ENCODE results near the gene SLC43A1. TPM values are rescaled to one million over a fixed set of nuclear protein-coding genes. Genes with fewer than 3 reads are reported as not detected.
"Not testable (repeated sequence)": the region's sequence is repeated elsewhere in the genome, so short reads cannot be mapped to it uniquely, and the experiment has no call there.

SLC43A1 gene
- polyA plus RNA-seq, 1 donor, result 16.0 TPM

DNA sequence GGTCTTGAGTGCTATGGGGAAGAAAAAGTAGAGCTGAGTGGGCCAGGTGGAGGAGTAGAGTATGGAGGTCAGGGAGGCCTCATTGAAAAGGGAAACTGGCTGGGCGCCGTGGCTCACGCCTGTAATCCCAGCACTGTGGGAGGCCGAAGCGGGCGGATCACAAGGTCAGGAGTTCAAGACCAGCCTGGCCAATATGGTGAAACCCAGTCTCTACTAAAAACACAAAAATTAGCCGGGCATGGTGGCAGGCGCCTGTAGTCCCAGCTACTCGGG is 70.4 kb downstream of the SLC43A1 start:
- not testable (repeated sequence) for H3K4me1 ChIP-seq (ENCODE audit: control insufficient read depth, insufficient read depth, low read length); H3K9me3 ChIP-seq (ENCODE audit: control insufficient read depth, low read depth, low read length); DNase-seq; H3K27me3 ChIP-seq (ENCODE audit: control insufficient read depth, insufficient read depth, low read length); H3K4me3 ChIP-seq (ENCODE audit: low read length); H3K36me3 ChIP-seq (ENCODE audit: control insufficient read depth, insufficient read depth, low read length)
- no CpG with 5 or more reads among the region's 9 CpGs for WGBS (ENCODE audit: insufficient coverage, low lambda C conversion rate)
- peak overlapping the region; percentile 49 for H3K27ac ChIP-seq (ENCODE audit: low read length)

DNA sequence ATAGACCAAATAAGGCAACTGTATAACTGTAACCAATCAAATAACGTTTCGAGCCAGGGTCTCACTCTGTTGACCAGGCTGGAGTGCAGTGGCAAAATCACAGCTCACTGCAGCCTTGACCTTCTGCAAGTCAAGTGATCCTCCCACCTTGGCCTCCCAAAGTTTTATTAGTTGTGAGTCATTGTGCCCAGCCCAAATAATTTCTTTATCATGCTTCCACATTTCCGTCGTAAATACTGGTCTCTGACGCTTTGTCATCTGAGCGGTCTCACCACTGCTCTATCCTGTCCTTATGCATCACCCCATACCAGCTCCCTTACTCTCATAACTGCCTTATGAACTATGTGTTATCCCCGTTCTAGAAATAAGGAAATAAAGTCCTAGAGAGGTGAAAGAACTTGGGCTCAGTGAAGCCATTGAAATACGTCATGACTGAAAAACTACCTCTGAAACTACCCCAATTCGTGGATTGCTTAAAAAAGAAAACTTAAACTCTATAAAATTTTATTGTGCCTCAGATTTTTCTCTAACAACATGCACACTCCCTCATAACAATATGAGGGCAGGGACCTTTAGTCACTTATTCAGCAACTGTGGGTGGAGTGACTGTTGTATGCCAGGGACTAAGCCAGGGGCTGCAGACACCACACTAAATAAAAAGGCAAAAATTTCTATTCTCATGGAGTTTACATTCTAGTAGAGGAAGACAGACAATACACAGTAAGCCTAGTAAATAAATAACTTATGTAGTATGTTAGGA is 71.0 kb downstream of the SLC43A1 start:
- WGBS (ENCODE audit: insufficient coverage, low lambda C conversion rate), result 29% methylated on average over 3 of the region's 9 CpGs
- peak in 1 of 2 donors; percentile 65 for DNase-seq

DNA sequence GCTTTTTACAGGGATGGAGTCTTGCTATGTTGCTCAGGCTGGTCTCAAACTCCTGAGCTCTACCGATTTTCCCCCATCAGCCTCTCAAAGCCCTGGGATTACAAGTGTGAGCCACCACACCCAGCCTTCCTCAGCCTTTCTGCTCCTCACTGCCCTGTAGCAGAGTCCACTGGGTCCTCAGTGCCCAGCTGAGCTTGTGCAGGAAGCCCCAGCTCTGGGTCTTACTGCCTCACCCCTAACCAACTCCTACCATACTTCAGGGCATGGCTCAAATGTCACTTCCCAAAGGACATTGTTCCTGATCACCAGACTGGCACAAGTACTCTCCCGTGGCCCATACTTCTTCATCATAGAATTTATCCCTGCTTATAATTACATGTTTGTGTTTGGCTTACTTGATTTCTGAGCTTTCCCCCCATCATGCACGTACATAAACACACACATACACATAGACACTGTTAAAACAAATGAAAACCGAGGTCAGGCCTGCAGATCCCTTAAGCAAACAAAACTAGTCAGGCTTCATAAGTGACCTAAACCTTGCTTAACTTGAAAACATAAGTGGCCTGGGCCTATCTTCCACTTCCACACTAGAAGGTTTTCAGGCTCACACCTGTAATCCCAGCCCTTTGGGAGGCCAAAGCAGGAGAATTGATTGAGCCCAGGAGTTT is 74.6 kb downstream of the SLC43A1 start:
- Histone ChIP-seq H3K4me3 (ENCODE audit: low read length) (no peak overlapping the region), H3K36me3 (ENCODE audit: control insufficient read depth, insufficient read depth, low read length) (no peaks in the 10 kb centered on the region), H3K4me1 (ENCODE audit: control insufficient read depth, insufficient read depth, low read length) (peaks cover 16% of the 10 kb centered on the region), H3K27me3 (ENCODE audit: control insufficient read depth, insufficient read depth, low read length) (no peaks in the 10 kb centered on the region), H3K9me3 (ENCODE audit: control insufficient read depth, low read depth, low read length) (no peaks in the 10 kb centered on the region), H3K27ac (ENCODE audit: low read length) (no peak overlapping the region)
- no CpG with 5 or more reads among the region's 4 CpGs for WGBS (ENCODE audit: insufficient coverage, low lambda C conversion rate)
- no peak for DNase-seq

More for the DNA sequence above, 71.0 kb downstream of the SLC43A1 start:
- Histone ChIP-seq H3K27ac (ENCODE audit: low read length) (peak overlapping the region; percentile 49), H3K4me3 (ENCODE audit: low read length) (no peak overlapping the region), H3K4me1 (ENCODE audit: control insufficient read depth, insufficient read depth, low read length) (peaks cover 5% of the 10 kb centered on the region), H3K36me3 (ENCODE audit: control insufficient read depth, insufficient read depth, low read length) (no peaks in the 10 kb centered on the region), H3K9me3 (ENCODE audit: control insufficient read depth, low read depth, low read length) (no peaks in the 10 kb centered on the region), H3K27me3 (ENCODE audit: control insufficient read depth, insufficient read depth, low read length) (no peaks in the 10 kb centered on the region)

DNA sequence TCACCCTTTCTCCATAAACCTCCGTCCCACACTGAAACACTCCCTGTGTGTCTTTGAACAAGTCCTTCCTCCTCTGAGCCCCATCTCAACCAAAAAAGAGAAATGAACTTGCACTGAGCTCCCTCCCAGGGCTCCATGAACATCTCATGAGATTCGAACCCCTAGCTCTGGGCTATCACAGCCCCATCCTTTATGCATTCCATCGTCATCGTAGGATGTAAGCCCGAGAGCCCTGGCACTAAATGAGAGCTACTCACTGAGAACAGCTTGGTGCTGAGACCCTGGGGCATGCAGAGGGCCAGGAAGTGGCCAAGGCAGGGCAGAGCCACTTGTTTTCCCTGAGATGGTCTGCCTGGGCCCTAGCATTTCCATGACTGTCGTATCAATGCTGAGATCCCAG is 75.7 kb downstream of the SLC43A1 start:
- no peak overlapping the region for H3K4me3 ChIP-seq (ENCODE audit: low read length)
- H3K9me3 ChIP-seq (ENCODE audit: control insufficient read depth, low read depth, low read length), result no peaks in the 10 kb centered on the region
- H3K27me3 ChIP-seq (ENCODE audit: control insufficient read depth, insufficient read depth, low read length), result no peaks in the 10 kb centered on the region
- H3K4me1 ChIP-seq (ENCODE audit: control insufficient read depth, insufficient read depth, low read length), result peaks cover 18% of the 10 kb centered on the region
- H3K27ac ChIP-seq (ENCODE audit: low read length), result no peak overlapping the region
- no peaks in the 10 kb centered on the region for H3K36me3 ChIP-seq (ENCODE audit: control insufficient read depth, insufficient read depth, low read length)
- no CpG with 5 or more reads among the region's 6 CpGs for WGBS (ENCODE audit: insufficient coverage, low lambda C conversion rate)
- no peak for DNase-seq

DNA sequence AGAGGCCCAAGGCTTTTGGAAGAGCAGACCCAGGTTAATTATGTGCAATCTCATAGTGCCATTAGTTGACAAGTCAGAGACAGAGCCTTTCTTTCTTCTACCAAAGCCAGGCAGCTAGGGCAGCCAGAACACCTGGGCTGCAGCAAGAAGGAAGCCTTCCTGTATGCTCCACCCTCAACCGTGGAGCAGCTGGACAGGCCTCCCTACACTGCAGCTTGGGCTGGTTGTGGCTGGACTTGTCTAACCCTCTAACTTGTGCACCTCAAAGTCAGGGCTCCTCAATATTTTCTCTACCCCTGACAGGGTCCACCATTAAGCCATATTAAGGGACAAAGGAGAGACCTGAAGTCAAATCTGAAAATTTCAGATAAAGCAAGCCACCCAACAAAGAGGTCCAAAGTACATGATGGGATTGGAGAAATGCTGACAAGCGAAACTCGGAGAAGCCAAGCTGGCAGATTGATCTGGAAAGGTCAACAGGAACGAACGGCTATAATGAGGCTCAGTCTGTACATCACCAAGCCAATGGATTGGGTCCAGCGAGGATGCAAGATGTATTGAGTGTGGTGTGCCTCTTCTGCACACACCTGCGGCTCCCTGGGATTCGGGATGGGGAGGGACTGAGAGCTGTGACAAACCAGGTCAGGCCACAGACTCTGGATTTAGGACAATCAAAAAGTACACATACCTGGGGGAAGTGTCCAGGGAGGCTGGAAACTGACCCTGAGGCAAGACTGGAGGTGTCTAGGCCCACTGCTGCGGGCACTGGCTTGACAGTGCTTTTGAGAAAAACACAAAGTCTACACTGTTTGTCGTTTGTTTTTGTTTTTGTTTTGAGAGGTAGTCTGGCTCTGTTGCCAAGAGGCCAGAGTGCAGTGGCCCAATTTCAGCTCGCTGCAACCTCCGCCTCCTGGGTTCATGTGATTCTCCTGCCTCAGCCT is 76.9 kb downstream of the SLC43A1 start:
- DNase-seq, result peak in 1 of 2 donors; percentile 81
- Histone ChIP-seq H3K27me3 (ENCODE audit: control insufficient read depth, insufficient read depth, low read length) (no peaks in the 10 kb centered on the region), H3K4me1 (ENCODE audit: control insufficient read depth, insufficient read depth, low read length) (peaks cover 18% of the 10 kb centered on the region), H3K27ac (ENCODE audit: low read length) (peak overlapping the region; percentile 65), H3K36me3 (ENCODE audit: control insufficient read depth, insufficient read depth, low read length) (no peaks in the 10 kb centered on the region), H3K4me3 (ENCODE audit: low read length) (no peak overlapping the region), H3K9me3 (ENCODE audit: control insufficient read depth, low read depth, low read length) (no peaks in the 10 kb centered on the region)
- no CpG with 5 or more reads among the region's 12 CpGs for WGBS (ENCODE audit: insufficient coverage, low lambda C conversion rate)

DNA sequence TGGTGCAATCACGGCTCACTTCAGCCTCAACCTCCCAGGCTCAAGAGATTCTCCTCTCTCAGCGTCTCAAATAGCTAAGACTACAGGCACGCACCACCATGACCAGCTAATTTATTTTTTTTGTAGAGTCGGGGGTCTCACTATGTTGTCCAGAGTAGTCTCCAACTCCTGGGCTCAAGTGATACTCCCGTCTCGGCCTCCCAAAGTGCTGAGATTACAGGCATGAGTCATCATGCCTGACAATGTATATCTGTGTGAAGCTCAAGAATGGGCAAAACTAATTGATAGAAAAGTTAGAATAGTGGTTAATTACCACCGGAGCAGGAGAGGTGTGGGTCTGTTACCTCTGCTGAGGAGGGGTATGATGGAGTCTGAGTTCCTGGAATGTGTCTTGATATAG is 79.5 kb downstream of the SLC43A1 start:
- Histone ChIP-seq H3K27me3 (ENCODE audit: control insufficient read depth, insufficient read depth, low read length) (no peaks in the 10 kb centered on the region), H3K36me3 (ENCODE audit: control insufficient read depth, insufficient read depth, low read length) (no peaks in the 10 kb centered on the region), H3K9me3 (ENCODE audit: control insufficient read depth, low read depth, low read length) (no peaks in the 10 kb centered on the region), H3K27ac (ENCODE audit: low read length) (no peak overlapping the region), H3K4me3 (ENCODE audit: low read length) (no peak overlapping the region), H3K4me1 (ENCODE audit: control insufficient read depth, insufficient read depth, low read length) (peaks cover 18% of the 10 kb centered on the region)
- WGBS (ENCODE audit: insufficient coverage, low lambda C conversion rate), result no CpG with 5 or more reads among the region's 7 CpGs
- no peak for DNase-seq

DNA sequence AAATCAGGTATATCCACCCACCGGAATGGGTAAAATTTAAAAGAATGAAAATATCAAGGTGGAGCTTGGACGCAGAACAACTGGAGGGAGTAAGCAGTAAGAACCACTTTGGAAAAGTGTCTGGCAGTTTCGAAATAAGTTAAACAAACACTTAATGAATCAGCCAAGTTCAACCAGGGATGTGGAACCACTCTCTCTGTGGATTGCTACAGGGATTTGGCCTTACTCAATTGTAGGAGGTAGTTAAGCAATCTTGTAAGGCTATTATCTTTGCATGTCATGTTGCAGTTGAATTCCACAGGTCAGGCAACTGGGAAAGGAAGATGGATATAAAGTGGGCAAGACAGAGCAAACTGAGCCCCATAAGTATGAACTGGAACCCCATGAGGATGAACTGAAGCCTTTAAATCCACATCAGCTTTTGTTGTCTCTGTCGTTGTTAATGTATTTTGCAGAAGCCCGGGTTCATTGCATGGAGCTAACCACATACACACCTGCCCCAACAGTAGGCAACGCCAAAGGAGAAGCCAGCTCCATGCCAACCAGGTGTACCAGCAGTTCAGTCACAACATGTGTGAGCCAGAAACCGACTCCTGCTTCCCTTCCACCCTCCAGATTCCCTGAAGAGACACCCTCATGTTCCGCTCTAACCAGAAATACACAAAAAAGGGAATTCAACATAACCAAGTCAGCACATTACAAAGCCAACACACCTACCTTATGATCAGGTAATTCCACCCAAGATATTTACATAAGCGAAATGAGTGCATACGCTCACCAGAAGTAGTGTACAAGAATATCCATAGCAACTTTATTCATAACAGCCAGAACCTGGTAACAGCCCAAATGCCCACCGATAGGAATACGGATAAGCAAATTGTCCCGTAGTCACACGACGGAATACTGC is 80.6 kb downstream of the SLC43A1 start:
- H3K4me1 ChIP-seq (ENCODE audit: control insufficient read depth, insufficient read depth, low read length), result peaks cover 18% of the 10 kb centered on the region
- no peaks in the 10 kb centered on the region for H3K36me3 ChIP-seq (ENCODE audit: control insufficient read depth, insufficient read depth, low read length)
- no peak overlapping the region for H3K4me3 ChIP-seq (ENCODE audit: low read length)
- no peaks in the 10 kb centered on the region for H3K27me3 ChIP-seq (ENCODE audit: control insufficient read depth, insufficient read depth, low read length)
- WGBS (ENCODE audit: insufficient coverage, low lambda C conversion rate), result 83% methylated on average over 1 of the region's 15 CpGs
- no peak overlapping the region for H3K27ac ChIP-seq (ENCODE audit: low read length)
- no peaks in the 10 kb centered on the region for H3K9me3 ChIP-seq (ENCODE audit: control insufficient read depth, low read depth, low read length)
- DNase-seq, result peak; percentile 73 to 86

Other genes with a start within 250 kb of the SLC43A1 start
- gene TNKS1BP1, start 190.8 kb downstream of the SLC43A1 start, polyA plus RNA-seq, result 103 TPM
- 94.7 TPM for gene SSRP1, start 179.8 kb downstream of the SLC43A1 start, polyA plus RNA-seq
- gene P2RX3, start 177.3 kb downstream of the SLC43A1 start, polyA plus RNA-seq, result 2.1 TPM
- gene PRG3, start 134.6 kb downstream of the SLC43A1 start, polyA plus RNA-seq, result 0.07 TPM
- gene PRG2, start 125.1 kb downstream of the SLC43A1 start, polyA plus RNA-seq, result 0.24 TPM
- 13.4 TPM for gene SLC43A3, start 88.6 kb downstream of the SLC43A1 start, polyA plus RNA-seq
- gene RTN4RL2, start 55.2 kb downstream of the SLC43A1 start, polyA plus RNA-seq, result 0.60 TPM
- gene TIMM10, start 15.1 kb upstream of the SLC43A1 start, polyA plus RNA-seq, result 29.8 TPM
- 0.58 TPM for gene SMTNL1, start 21.9 kb upstream of the SLC43A1 start, polyA plus RNA-seq
- 60.3 TPM for gene UBE2L6, start 52.0 kb upstream of the SLC43A1 start, polyA plus RNA-seq
- gene SERPING1, start 82.0 kb upstream of the SLC43A1 start, polyA plus RNA-seq, result 48.9 TPM
- 2.6 TPM for gene YPEL4, start 134.2 kb upstream of the SLC43A1 start, polyA plus RNA-seq
- gene CLP1, start 142.1 kb upstream of the SLC43A1 start, polyA plus RNA-seq, result 13.8 TPM
- gene ZDHHC5, start 152.4 kb upstream of the SLC43A1 start, polyA plus RNA-seq, result 46.4 TPM
- gene MED19, start 196.5 kb upstream of the SLC43A1 start, polyA plus RNA-seq, result 14.4 TPM
- 108 TPM for gene TMX2, start 196.9 kb upstream of the SLC43A1 start, polyA plus RNA-seq
- 115 TPM for gene SELENOH, start 225.8 kb upstream of the SLC43A1 start, polyA plus RNA-seq
- 0.09 TPM for gene BTBD18, start 236.1 kb upstream of the SLC43A1 start, polyA plus RNA-seq
- gene CTNND1, start 246.1 kb upstream of the SLC43A1 start, polyA plus RNA-seq, result 224 TPM